ENCODE measurements around the gene LGALS4.
"Not testable (repeated sequence)": the region's sequence is repeated elsewhere in the genome, so short reads cannot be mapped to it uniquely, and the experiment has no call there.

LGALS4 gene

GRCh38 chr19:38842439-38843174 is 29.9 kb upstream of the LGALS4 start:
- peak; percentile 50 to 55 for ATAC-seq

- no peak for ATAC-seq
These were observed 29.2 kb upstream of the LGALS4 start for GRCh38 chr19:38841787-38842438.

GRCh38 chr19:38841180-38841766 is 28.5 kb upstream of the LGALS4 start:
- ATAC-seq = no peak

- no peak for ATAC-seq
These were observed 27.8 kb upstream of the LGALS4 start for GRCh38 chr19:38840583-38840968.

GRCh38 chr19:38839816-38840582 is 27.3 kb upstream of the LGALS4 start:
- ATAC-seq = peak; percentile 35 to 39

GRCh38 chr19:38838986-38839761 is 26.4 kb upstream of the LGALS4 start:
- ATAC-seq = no peak

DNA sequence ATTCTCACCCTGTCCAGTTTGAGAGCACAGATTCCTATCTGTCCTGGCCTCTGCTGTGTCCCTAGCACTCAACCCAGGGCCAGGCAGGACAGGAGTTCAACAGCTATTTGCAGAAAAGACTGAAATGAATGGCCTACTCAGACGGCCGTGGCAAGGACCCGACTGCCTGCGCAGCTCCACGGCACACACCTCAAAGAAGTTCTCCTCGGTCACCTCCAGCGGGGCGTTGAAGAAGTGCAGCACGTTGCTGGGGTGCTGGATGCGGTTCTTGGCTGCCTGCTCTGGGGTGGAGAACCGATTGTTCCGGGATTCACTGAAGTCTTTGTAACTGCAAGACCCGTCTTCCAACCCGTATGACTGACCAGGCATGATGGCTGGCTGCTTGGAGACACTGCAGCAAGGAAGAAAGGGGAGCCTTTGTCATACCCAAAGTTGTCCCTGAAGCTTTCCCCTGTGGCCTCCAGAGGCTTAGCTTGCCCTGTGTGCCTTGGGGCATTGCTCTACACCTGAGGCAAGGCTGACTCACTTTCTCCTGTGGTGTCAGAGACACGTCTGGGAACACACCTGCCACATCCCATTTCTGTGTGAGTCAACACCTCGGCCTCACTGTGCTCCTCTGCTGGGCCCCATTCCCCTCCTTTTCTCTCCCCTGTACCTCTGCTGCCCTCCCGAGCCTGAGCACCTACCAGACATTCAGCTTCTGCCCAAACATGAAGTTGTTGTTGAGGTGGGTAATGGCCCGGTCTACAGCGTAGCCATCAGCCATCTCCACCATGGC is 25.7 kb upstream of the LGALS4 start:
- ATAC-seq = peak; percentile 85 to 86

DNA sequence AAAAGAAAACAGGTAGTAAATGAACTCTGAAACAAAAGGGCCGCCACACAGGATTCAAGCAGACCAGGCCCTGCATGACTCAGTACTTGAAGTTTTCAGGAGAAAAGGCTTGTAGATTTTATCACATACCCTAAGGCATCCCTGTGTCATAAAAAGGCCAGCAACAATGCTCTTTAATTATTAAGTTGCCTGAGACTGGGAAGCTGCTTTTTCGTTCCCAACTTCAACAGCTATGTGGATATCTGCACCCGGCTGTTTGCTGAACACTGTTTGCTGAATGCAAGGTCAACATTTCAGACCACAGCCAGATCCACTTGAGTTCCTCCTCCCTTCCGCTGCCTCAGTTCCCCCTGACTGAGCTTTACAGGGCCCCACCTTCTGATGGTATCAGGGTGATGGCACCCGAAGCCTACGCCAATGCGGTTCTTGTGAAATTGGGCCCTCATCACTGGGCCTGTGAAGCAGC is 24.9 kb upstream of the LGALS4 start:
- ATAC-seq = no peak

- ATAC-seq = no peak
These were observed 24.4 kb upstream of the LGALS4 start for GRCh38 chr19:38836983-38837626.

DNA sequence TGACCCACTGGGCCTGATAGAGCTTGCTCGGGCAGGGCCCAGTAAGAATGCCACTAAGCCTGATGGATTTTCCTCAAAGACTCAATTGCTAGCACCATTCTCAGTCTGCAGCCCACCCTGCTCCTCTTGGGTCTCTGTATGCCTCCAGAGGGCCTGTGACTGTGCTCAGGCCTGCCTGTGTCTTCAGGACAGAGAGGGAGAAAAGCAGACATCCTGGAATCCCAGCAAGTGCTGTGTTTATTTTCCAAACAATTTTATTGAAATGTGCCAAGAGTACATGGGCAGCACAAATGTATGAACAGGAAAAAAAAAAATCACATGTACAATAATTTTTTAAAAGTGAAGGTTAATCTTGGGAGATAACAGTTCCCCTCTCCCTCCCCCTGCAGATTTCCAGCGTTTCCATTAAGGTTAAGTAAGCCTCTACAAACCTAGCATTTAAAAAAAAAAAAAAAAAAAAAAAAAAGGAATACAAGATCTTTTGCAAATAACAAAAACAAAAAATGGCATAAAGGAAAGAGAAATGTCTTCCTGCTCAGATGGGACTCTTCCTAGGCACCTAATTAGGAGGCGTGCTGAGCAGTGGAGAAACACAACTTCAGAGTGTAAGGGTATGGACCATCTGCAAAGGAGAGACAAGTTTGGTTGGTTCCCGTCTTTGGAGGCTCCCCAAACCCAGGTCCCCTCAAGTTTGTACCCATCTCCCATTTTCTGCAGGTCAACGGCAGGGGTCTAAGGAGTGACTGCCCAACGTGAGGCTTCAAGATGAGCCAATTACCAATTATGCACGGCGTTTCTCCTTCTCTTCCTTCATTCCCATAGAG is 23.6 kb upstream of the LGALS4 start:
- ATAC-seq = no peak

GRCh38 chr19:38834590-38834989 is 21.8 kb upstream of the LGALS4 start:
- no peak for ATAC-seq

- ATAC-seq = no peak
These were observed 21.4 kb upstream of the LGALS4 start for GRCh38 chr19:38834104-38834490.

- no peak for ATAC-seq
These were observed 20.3 kb upstream of the LGALS4 start for GRCh38 chr19:38833092-38833425.

DNA sequence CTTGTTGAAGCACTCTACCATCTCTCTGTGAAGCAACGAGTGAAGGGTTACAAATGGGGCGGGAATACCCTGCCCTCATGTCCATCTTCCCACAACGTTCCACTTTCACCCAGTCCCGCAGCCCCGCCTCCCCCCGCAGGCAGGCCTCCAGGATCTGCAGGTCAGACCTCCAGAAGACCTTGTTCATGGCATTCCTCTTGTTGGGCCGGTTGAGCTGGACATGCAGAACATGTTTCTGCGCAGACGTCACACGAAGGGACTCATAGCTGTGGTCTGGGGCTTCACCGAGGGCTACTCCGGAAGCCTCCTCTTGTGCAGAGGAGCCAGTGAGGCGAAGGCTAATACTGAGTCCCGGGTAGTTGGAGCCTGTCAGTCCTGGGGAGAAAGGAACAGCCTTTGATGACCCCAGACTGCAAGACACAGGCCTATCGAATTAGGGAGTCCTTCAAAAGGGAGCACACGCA is 18.4 kb upstream of the LGALS4 start:
- ATAC-seq = peak; percentile 28 to 35

GRCh38 chr19:38830039-38830733 is 17.4 kb upstream of the LGALS4 start:
- ATAC-seq = no peak

DNA sequence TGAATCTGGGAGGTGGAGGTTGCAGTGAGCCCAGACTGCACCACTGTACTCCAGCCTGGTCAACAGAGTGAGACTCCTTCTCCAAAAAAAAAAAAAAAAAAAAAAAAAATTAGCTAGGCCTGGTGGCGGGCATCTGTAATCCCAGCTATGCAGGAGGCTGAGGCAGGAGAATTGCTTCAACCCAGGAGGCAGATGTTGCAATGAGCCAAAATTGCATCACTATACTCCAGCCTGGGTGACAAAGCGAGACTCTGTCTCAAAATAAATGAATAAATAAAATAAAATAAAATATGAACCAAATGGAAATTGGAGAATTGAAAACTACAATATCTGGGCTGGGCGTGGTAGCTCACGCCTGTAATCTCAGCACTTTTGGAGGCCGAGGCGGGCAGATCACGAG is 16.5 kb upstream of the LGALS4 start:
- ATAC-seq = not testable (repeated sequence)

GRCh38 chr19:38826856-38827551 is 14.3 kb upstream of the LGALS4 start:
- no peak for ATAC-seq

DNA sequence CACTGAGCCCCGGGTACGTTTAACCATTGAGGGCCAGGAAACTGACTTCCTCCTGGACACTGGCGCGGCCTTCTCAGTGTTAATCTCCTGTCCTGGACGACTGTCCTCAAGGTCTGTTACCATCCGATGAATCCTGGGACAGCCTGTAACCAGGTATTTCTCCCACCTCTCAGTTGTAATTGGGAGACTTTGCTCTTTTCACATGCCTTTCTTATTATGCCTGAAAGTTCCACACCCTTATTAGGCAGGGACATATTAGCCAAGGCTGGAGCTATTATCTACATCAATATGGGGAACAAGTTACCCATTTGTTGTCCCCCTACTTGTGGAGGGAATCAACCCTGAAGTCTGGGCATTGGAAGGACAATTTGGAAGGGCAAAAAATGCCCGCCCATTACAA is 13.2 kb upstream of the LGALS4 start:
- not testable (repeated sequence) for ATAC-seq
